H1 (cell line): ENCODE data around the gene TMEM163. TPM values are rescaled to one million over a fixed set of nuclear protein-coding genes. Genes with fewer than 3 reads are reported as not detected.

Experiments used
- CTCF ChIA-PET: fragments of 300-600 bp; sonication (Branson Sonifier 250); formaldehyde crosslinking; loops from one replicate; lab custom pipeline; 2021; ENCODE audit not compliant: partially characterized antibody; lab: Charles Lee
- POLR2A ChIA-PET: fragments of 300-600 bp; sonication (Branson Sonifier 250); formaldehyde crosslinking; loops from one replicate; lab custom pipeline; 2021; ENCODE audit warnings: inconsistent platforms; ENCODE audit not compliant: partially characterized antibody; lab: Charles Lee
- DNase-seq, 2 experiments: peaks; one replicate each; pipeline versions ENCODE4 v3.0.0 to v3.0.0-alpha.2; 2010 to 2022; ENCODE audit warnings: low spot score in 2 of 2, low read depth in 1 of 2, mixed read lengths in 1 of 2
- FAIRE-seq: peaks from 2 replicates; lab custom pipeline; 2011; peaks lifted over from hg19 to GRCh38; lab: Jason Lieb, UNC
- H2AFZ ChIP-seq: 2 replicates; pipeline ENCODE4 v1.8.1; 2012; ENCODE audit warnings: low read length, inconsistent platforms
- H2AK5ac ChIP-seq: 2 replicates; pipeline ENCODE4 v1.6.1; 2013; ENCODE audit warnings: low read depth, low read length
- H2BK120ac ChIP-seq: replicated peaks from 2 replicates; pipeline ENCODE3; 2013; ENCODE audit warnings: low read depth, low read length, inconsistent platforms
- H2BK12ac ChIP-seq: 2 replicates; pipeline ENCODE4 v1.6.1; 2013; ENCODE audit warnings: low read depth, low read length
- H2BK15ac ChIP-seq: 2 replicates; pipeline ENCODE4 v1.6.1; 2013; ENCODE audit warnings: low read length
- H2BK20ac ChIP-seq: 2 replicates; pipeline ENCODE4 v1.6.1; 2013; ENCODE audit warnings: low read length
- H2BK5ac ChIP-seq: 2 replicates; pipeline ENCODE4 v1.6.1; 2013; ENCODE audit warnings: low read depth, low read length
- H3K14ac ChIP-seq: 2 replicates; pipeline ENCODE4 v1.6.1; 2013; ENCODE audit warnings: inconsistent platforms; ENCODE audit not compliant: insufficient read length
- H3K18ac ChIP-seq: 2 replicates; pipeline ENCODE4 v1.6.1; 2013; ENCODE audit warnings: low read length; ENCODE audit errors: extremely low read depth
- H3K23ac ChIP-seq: 2 replicates; pipeline ENCODE4 v1.6.1; 2013; ENCODE audit warnings: inconsistent platforms; ENCODE audit not compliant: insufficient read length
- H3K23me2 ChIP-seq: 2 replicates; pipeline ENCODE4 v1.6.1; 2013; ENCODE audit warnings: low read depth, low read length
- H3K27ac ChIP-seq: 2 replicates; pipeline ENCODE4 v1.6.1; 2011; ENCODE audit warnings: low read depth, low read length, inconsistent platforms
- H3K27me3 ChIP-seq, 4 experiments: replicated peaks in 1 of 4; 1 replicate in 1 of 4; 2 replicates in 3 of 4; pipeline versions ENCODE4 v1.6.1 to v1.8.1; 2011 to 2013; ENCODE audit warnings: low read length in 3 of 4, mild to moderate bottlenecking in 3 of 4, inconsistent platforms in 2 of 4, mixed read lengths in 2 of 4, moderate library complexity in 1 of 4; ENCODE audit not compliant: control insufficient read depth in 3 of 4, insufficient read depth in 3 of 4; ENCODE audit errors: extremely low read depth in 1 of 4
- H3K36me3 ChIP-seq, 4 experiments: 2 replicates each; pipeline versions ENCODE4 v1.6.1 to v1.8.1; 2011 to 2013; ENCODE audit warnings: mild to moderate bottlenecking in 4 of 4, low read length in 3 of 4, moderate library complexity in 2 of 4, control low read depth in 1 of 4, inconsistent platforms in 1 of 4; ENCODE audit not compliant: insufficient read depth in 4 of 4, control insufficient read depth in 2 of 4
- H3K4ac ChIP-seq: replicated peaks from 2 replicates; pipeline ENCODE3; 2013; ENCODE audit warnings: low read length, low read depth, mixed read lengths, inconsistent platforms; ENCODE audit not compliant: insufficient read length
- H3K4me1 ChIP-seq, 4 experiments: replicated peaks in 1 of 4; 1 replicate in 1 of 4; 2 replicates in 3 of 4; pipeline versions ENCODE4 v1.6.1 to v1.8.1; 2011 to 2013; ENCODE audit warnings: low read length in 3 of 4, inconsistent platforms in 2 of 4, mixed read lengths in 1 of 4; ENCODE audit not compliant: insufficient read depth in 4 of 4, control insufficient read depth in 3 of 4
- H3K4me2 ChIP-seq, 2 experiments: 2 replicates each; pipeline versions ENCODE4 v1.6.1 to v1.8.1; 2011 to 2013; ENCODE audit warnings: low read depth in 2 of 2, low read length in 2 of 2, control low read depth in 1 of 2, inconsistent platforms in 1 of 2, mild to moderate bottlenecking in 1 of 2; ENCODE audit not compliant: insufficient read depth in 1 of 2
- H3K4me3 ChIP-seq, 4 experiments: fragments of 200-600, 300-600 bp in 1 of 4; sonication (generic), shearing (Covaris generic), sonication (Bioruptor Twin) in 1 of 4; 2 replicates each; pipeline versions ENCODE4 v1.5.1 to v1.8.1; 2011 to 2016; ENCODE audit warnings: low read length in 4 of 4, low read depth in 3 of 4, control low read depth in 2 of 4, inconsistent platforms in 2 of 4, mild to moderate bottlenecking in 2 of 4, mixed read lengths in 1 of 4, moderate library complexity in 1 of 4; ENCODE audit not compliant: insufficient read depth in 2 of 4; ENCODE audit errors: extremely low read depth in 1 of 4
- H3K56ac ChIP-seq: replicated peaks from 2 replicates; pipeline ENCODE3; 2013; ENCODE audit warnings: low read depth, mild to moderate bottlenecking, mixed read lengths, low read length, inconsistent platforms; ENCODE audit not compliant: insufficient read length
- H3K79me1 ChIP-seq: 2 replicates; pipeline ENCODE4 v1.6.1; 2013; ENCODE audit warnings: low read depth, low read length, control low read depth
- H3K79me2 ChIP-seq, 2 experiments: 2 replicates each; pipeline versions ENCODE4 v1.6.1 to v1.8.1; 2012 to 2013; ENCODE audit warnings: low read length in 2 of 2, mild to moderate bottlenecking in 2 of 2, inconsistent platforms in 1 of 2; ENCODE audit not compliant: insufficient read depth in 2 of 2, control insufficient read depth in 1 of 2
- H3K9ac ChIP-seq, 4 experiments: replicated peaks in 1 of 4; 1 replicate in 1 of 4; 2 replicates in 3 of 4; pipeline versions ENCODE4 v1.6.1 to v1.8.1; 2011 to 2013; ENCODE audit warnings: low read depth in 3 of 4, low read length in 3 of 4, control low read depth in 2 of 4, mild to moderate bottlenecking in 2 of 4, moderate library complexity in 2 of 4, inconsistent platforms in 1 of 4; ENCODE audit errors: extremely low read depth in 1 of 4
- H3K9me3 ChIP-seq, 2 experiments: 2 replicates each; pipeline versions ENCODE4 v1.6.1 to v1.8.1; 2012 to 2013; ENCODE audit warnings: mild to moderate bottlenecking in 2 of 2, moderate library complexity in 2 of 2, control low read depth in 1 of 2, inconsistent platforms in 1 of 2, low read depth in 1 of 2, low read length in 1 of 2, mixed read lengths in 1 of 2; ENCODE audit not compliant: insufficient read depth in 2 of 2
- H4K20me1 ChIP-seq, 2 experiments: replicated peaks in 1 of 2; 2 replicates each; pipeline versions ENCODE3 to v1.8.1; 2011 to 2013; ENCODE audit warnings: inconsistent platforms in 2 of 2, low read length in 2 of 2, mild to moderate bottlenecking in 1 of 2; ENCODE audit not compliant: insufficient read depth in 2 of 2, control insufficient read depth in 1 of 2
- H4K5ac ChIP-seq: 2 replicates; pipeline ENCODE4 v1.6.1; 2013; ENCODE audit warnings: low read length, low read depth, mixed read lengths, inconsistent platforms; ENCODE audit not compliant: insufficient read length
- H4K8ac ChIP-seq: 2 replicates; pipeline ENCODE4 v1.8.0; 2013; ENCODE audit warnings: mild to moderate bottlenecking, moderate library complexity, low read length, inconsistent platforms; ENCODE audit not compliant: insufficient read depth; ENCODE audit errors: extremely low read depth
- H4K91ac ChIP-seq: replicated peaks from 2 replicates; pipeline ENCODE3; 2013; ENCODE audit warnings: low read length, mixed read lengths, inconsistent platforms; ENCODE audit not compliant: insufficient read length
- CHD2 ChIP-seq: IDR thresholded peaks from 2 replicates; pipeline ENCODE4 v1.6.1; 2012; ENCODE audit warnings: low read length, improper control_type of control experiment
- KDM1A ChIP-seq: fragments of 200-600, 300-600 bp; sonication (generic); IDR thresholded peaks from 2 replicates; pipeline ENCODE4 v1.7.1; 2016; ENCODE audit warnings: mild to moderate bottlenecking, low read length, borderline replicate concordance
- polyA plus RNA-seq, 7 experiments: library from polyadenylated mRNA; depleted of rRNA in 3 of 7; stranded (reverse) in 5 of 7; unstranded in 2 of 7; fragments of >200 nt in 5 of 7; fragments of 200-250 nt in 2 of 7; gene quantifications; 1 replicate in 5 of 7; 2 replicates in 1 of 7; 4 replicates in 1 of 7; pipeline versions ENCODE4 v1.2.1 to v1.2.3, GENCODE V29; 2011 to 2013; ENCODE audit warnings: missing spikeins in 2 of 7, mixed read lengths in 2 of 7
- total RNA-seq: library from RNA; stranded (reverse); fragmentation: NEBNext Ultra II Directional; extraction: Animal tissue kit (Norgen Biotek cat#: 25700); gene quantifications from 2 replicates; pipeline ENCODE4 v1.2.1, GENCODE V29; 2021
- TF ChIP-seq, protein P1 (sequence below): IDR thresholded peaks from 2 replicates; pipeline ENCODE4 v1.6.1; 2012; ENCODE audit warnings: inconsistent platforms

Gene TMEM163
- total and polyA plus RNA-seq, 2 of the 8 experiments (the other 6 are each of a cell fraction or from before 2014, with no cell fraction given): 2.8 to 3.2 TPM

DNA sequence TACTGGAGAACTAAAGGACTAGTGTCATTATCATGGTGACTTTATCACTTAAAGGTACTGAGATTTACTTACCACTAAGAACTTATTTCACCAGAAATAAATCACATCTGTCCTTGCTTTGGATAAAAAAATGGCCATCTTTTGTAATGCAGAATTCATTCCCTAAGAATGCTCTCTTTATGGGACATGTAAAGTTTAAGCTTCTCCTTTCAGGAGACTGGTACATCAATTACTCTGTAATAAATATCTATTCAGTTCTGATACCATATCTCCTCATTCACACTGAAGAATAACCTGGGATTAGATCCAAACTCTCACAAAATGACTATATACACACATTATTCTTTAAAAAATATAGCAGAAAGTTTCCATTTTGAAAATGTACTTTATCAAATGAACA is 24.4 kb downstream of the TMEM163 start:
- H2BK20ac ChIP-seq: no peak overlapping the region
- no peaks in the 10 kb centered on the region for H3K79me2 ChIP-seq
- H3K4ac ChIP-seq: no peak overlapping the region
- no peak overlapping the region for H2BK5ac ChIP-seq
- no peak overlapping the region for H2BK15ac ChIP-seq
- no peaks in the 10 kb centered on the region for H3K27me3 ChIP-seq
- H2AFZ ChIP-seq: no peak overlapping the region
- FAIRE-seq (no peak), DNase-seq (no peak)
- POLR2A ChIA-PET: no interaction called here
- no peaks in the 10 kb centered on the region for H3K9me3 ChIP-seq
- H3K23ac ChIP-seq: no peak overlapping the region
- H3K56ac ChIP-seq: no peak overlapping the region
- no peak overlapping the region for H4K8ac ChIP-seq
- H3K9ac ChIP-seq: no peak overlapping the region
- H2BK12ac ChIP-seq: no peak overlapping the region
- H3K23me2 ChIP-seq: no peaks in the 10 kb centered on the region
- H3K4me2 ChIP-seq: no peak overlapping the region
- no peak overlapping the region for H3K14ac ChIP-seq
- no peak overlapping the region for H3K18ac ChIP-seq
- no peak overlapping the region for H2BK120ac ChIP-seq
- no peaks in the 10 kb centered on the region for H3K4me1 ChIP-seq
- H3K4me3 ChIP-seq: no peak overlapping the region
- H4K91ac ChIP-seq: no peak overlapping the region
- H3K36me3 ChIP-seq: no peaks in the 10 kb centered on the region
- H3K79me1 ChIP-seq: no peaks in the 10 kb centered on the region
- H2AK5ac ChIP-seq: no peak overlapping the region
- CTCF ChIA-PET: interaction anchor here (1.2 to 2.6 kb wide), 6 partner anchors 10 to 37 kb away, joined by 3 to 11 read pairs (median 4); no protein-coding TSS in a partner anchor
- no peaks in the 10 kb centered on the region for H4K20me1 ChIP-seq
- no peak overlapping the region for H4K5ac ChIP-seq
- no peak overlapping the region for H3K27ac ChIP-seq
- TF ChIP-seq KDM1A: no peak
- TF ChIP-seq, protein P1, sequence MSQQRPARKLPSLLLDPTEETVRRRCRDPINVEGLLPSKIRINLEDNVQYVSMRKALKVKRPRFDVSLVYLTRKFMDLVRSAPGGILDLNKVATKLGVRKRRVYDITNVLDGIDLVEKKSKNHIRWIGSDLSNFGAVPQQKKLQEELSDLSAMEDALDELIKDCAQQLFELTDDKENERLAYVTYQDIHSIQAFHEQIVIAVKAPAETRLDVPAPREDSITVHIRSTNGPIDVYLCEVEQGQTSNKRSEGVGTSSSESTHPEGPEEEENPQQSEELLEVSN: no peak
- TF ChIP-seq CHD2: no peak
